Stimulated activated CD8-positive, alpha-beta memory T cell treated with anti-CD3 and anti-CD28 coated beads, Interleukin-15, amount 100 ng/mL, for 24 hours (primary cell): ENCODE measurements around the gene HS2ST1.
"Not testable (repeated sequence)": the region's sequence is repeated elsewhere in the genome, so short reads cannot be mapped to it uniquely, and the experiment has no call there.

Experiments
- DNase-seq: peaks from one replicate; pipeline ENCODE4 v3.0.0-alpha.2; 2020; ENCODE audit warnings: low read depth

HS2ST1 gene

DNA sequence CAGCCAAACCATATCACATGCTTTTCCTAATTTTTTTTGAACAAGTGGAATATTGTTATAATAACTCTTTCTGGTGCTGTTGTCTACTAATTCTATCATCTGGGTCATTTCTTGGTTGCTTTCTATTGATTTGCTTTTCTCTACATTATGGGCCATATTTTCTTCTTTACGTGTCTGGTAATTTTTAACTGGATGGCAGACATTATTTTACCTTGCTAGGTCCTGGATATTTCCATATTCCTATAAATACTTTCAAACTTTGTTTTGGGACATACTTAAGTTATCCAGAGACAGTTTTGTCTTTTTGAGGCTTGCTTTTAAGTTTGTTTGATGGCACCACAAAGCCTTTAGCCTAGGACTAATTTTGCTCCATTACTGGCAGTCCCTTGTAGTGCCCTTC is 11.3 kb downstream of the HS2ST1 start:
- DNase-seq, result no peak

- DNase-seq, result no peak
Observed at GRCh38 chr1:86926883-86927282, 12.4 kb downstream of the HS2ST1 start.

- DNase-seq, result no peak
Observed at GRCh38 chr1:86928819-86929218, 14.4 kb downstream of the HS2ST1 start.

DNA sequence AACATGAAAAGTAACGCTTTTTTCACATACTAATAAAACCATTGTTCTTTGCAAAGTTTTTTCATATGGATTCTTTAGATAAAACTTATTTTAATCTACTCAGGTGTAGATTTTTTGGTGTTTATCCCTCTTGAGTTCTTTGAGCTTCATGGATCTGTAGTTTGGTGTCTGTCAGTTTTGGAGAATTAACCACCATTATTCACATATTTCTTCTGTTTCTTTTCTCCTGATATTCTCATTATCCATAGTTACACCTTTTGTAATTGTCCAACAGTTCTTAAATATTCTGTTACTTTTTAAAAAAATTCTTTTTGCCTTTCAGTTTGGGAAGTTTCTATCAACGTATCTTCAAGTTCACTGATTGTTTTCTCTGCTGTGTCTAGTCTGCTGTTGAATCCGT is 18.6 kb downstream of the HS2ST1 start:
- DNase-seq, result no peak

DNA sequence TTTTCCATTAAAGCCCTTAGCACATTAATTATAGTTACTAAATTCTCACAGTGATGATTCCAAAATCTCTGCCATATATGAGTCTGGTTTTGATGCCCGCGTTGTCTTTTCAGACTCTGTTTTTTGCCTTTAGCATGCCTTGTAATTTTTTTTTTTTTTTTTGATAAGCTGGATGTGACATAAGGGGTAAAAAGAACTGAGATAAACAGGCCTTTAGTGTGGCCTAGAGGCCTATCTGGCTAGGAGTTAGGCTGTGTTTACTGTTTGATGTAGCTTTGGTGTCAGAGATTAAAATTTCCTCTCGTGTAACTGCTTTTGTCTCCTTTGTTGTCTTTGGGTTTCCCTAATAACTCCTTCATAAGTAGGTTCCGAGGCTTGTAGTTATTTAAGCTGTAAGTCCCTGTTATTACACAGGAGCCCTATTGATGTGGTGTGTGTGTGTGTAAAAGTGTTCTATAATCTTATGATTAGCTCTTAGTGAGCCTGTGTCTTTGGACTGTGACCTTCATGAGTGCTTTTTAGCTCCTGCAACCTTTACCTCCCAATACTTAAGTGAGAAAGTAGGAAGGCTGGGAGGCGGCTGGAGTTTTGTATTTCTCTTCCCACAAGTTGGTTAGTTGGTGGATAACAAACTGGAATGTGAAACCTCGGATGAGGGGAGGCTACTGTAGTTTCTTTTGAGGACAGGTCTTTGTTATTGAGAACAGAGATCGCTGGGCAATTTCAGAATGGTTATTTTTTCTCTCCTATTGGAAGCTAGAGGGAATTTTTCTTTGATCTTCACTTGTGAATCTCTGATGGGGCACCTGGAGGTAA is 19.3 kb downstream of the HS2ST1 start:
- DNase-seq, result no peak

GRCh38 chr1:86938450-86938849 is 24.0 kb downstream of the HS2ST1 start:
- no peak for DNase-seq

DNA sequence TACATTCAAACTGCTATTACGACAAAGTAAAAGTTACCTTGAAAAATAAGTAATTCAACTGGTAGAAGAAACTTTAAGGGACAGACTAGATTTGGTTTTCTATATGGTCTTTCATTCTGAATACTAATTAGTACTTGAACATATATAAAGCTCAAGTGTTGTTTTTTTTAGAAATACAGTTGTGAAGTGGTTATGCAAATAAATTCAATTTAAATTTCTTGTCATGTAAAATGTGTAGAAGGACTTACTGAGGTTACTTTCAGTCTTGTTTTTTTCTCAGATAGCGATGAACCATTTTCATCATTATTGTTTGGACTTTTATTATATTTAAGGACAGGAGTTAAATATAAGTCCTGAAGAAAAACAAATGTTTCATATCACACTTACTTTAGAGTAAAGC is 24.4 kb downstream of the HS2ST1 start:
- no peak for DNase-seq

GRCh38 chr1:86939406-86939805 is 25.0 kb downstream of the HS2ST1 start:
- no peak for DNase-seq

GRCh38 chr1:86940599-86940998 is 26.2 kb downstream of the HS2ST1 start:
- DNase-seq, result no peak

DNA sequence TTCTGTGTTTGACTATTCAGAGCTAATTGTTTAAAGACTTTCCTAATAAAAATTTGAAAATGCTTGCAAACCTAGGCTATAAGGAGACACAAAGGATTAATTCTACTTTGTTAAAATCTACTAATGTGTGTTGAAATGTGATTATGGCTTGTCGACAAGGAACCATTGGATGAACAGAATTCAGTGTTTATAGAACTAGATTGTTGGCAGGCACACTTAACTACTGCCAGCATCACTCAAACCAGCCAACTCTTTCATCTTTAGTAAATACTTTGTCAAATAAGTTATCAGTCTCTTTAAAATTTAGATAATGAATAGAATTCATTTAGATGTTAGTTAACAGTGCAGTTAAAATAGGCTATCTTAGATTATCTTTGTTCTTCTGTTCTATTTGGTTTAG is 27.6 kb downstream of the HS2ST1 start:
- no peak for DNase-seq

GRCh38 chr1:86942743-86943142 is 28.3 kb downstream of the HS2ST1 start:
- DNase-seq, result no peak

GRCh38 chr1:86948212-86948611 is 33.8 kb downstream of the HS2ST1 start:
- DNase-seq, result no peak

DNA sequence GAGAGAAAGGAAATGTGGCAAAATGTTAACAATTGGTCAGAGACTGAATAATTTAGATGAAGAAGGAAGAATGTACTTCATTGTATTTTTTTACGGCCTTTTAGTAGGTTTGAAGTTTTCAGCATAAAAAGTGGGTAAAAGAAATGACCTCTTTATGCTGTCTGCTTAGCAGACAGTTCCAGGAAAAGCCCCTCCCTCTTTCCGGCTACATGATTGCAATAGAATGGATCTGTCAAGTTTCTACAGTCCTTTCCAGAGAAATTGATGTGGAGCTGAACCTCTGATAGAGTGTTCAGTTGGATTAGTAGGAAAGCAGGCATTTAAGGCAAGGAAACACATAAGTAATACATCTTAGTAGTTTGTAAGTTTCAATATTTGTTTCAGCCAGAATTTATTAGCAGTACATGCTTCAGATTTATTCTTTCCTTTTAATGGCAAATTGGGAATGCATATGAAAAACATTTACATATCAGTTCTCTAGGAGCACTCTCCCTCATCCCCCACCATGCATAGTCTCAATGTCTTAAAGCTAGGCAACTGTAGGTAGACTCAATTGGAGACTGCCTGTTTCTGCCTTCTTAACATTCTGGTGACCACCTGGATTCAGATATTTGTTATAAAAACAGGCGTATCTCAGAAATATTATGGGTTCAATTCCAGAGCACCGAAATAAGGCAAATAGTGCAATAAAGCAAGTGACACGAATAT is 36.4 kb downstream of the HS2ST1 start:
- no peak for DNase-seq

DNA sequence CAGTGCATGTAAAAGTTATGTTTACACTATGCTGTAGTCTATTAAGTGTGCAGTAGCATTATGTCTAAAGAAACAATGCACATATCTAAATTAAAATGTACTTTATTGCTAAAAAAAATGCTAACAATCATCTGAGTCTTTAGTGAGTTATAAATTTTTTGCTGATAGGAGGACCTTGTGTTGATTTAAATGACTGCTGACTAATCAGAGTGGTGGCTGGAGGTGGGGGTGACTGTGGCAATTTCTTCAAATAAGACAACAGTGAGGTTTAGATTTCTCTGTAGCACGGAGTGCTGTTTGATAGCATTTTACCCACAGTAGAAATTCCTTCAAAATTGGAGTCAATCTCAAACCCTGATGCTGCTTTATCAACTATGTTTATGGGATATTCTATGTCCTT is 37.0 kb downstream of the HS2ST1 start:
- DNase-seq, result no peak

DNA sequence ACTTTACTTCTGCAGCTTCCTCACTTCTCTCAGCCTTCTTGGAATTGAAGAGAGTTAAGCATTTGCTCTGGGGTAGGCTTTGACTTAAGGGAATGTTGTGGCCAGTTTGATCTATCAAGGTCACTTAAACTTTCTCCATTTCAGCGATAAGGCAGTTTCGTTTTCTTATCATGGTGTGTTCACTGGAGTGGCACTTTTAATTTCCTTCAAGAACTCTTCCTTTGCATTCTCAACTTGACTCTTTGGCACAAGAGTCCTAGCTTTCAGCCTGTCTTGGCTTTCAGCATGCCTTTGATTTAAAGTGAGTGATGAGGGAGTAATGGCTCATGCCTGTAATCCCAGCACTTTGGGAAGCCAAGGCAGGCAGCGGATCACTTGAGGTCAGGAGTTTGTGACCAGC is 38.7 kb downstream of the HS2ST1 start:
- DNase-seq, result no peak

DNA sequence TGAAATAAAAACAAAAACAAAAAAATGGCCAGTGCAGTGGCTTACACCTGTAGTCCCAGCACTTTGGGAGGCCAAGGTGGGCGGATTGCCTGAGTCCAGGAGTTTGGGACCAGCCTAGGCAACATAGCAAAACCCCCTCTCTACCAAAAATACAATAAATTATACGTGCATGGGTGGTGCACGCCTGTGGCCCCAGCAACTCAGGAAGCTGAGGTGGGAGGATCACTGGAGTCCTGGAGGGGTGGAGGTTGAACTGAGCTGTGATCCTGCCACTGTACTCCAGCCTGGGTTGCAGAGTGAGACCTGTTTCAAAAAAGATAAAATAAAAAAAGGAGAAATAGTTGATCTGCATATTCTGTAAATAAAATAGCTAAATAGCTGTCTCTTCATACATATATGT is 41.2 kb downstream of the HS2ST1 start:
- DNase-seq, result no peak

DNA sequence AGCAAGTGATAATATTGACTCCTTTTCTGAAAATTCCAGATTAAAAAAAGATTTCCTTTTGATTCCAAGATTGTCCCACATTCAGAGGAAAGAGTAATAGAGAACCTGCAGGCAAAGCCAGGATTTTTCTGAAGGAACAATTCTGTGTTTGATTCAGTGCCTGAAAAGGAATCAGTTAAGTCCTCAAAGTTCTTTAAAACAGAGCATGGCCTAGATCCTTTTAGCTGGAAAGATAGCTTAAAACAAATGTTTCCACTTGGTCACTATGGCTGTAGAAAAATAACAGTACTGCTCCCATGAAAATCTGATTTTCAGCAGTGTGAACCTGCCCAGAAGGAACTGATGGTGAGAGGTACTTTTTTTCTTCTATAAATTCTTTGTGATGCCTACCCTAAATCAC is 41.8 kb downstream of the HS2ST1 start:
- DNase-seq, result no peak

DNA sequence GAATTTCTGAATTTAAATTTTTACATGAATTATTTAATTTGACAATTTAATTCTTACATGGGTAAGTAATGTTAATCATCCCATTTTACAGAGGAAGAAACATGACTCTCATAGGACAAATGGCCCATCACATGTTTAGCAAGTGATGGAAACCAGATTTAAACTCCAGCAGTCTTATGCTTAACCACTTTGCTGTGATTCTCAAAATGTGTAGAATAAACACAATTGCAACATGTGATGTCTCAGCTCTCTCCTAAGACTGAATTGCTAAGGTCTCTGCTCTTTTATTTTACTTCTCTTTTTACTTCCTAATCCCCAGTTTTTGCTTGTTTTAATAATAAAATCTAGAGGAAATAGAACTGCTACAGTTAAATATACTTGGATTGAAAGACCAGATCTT is 42.8 kb downstream of the HS2ST1 start:
- DNase-seq, result no peak

GRCh38 chr1:86960548-86960947 is 46.1 kb downstream of the HS2ST1 start:
- no peak for DNase-seq

DNA sequence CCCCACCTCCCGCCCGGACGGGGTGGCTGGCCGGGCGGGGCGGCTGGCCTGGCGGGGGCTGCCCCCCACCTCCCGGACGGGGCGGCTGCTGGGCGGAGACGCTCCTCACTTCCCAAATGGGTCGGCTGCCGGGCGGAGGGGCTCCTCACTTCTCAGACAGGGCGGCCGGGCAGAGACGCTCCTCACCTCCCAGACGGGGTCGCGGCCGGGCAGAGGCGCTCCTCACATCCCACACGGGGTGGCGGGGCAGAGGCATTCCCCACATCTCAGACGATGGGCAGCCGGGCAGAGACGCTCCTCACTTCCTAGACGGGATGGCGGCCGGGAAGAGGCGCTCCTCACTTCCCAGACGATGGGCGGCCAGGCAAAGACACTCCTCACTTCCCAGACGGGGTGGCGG is 49.4 kb downstream of the HS2ST1 start:
- not testable (repeated sequence) for DNase-seq

GRCh38 chr1:86965012-86965826 is 50.8 kb downstream of the HS2ST1 start:
- no peak for DNase-seq

- no peak for DNase-seq
Observed at GRCh38 chr1:86965827-86966182, 51.4 kb downstream of the HS2ST1 start.

GRCh38 chr1:86970938-86971337 is 56.5 kb downstream of the HS2ST1 start:
- DNase-seq, result no peak
